Measurements from ENCODE around the gene CLOCK.

The CLOCK gene

DNA sequence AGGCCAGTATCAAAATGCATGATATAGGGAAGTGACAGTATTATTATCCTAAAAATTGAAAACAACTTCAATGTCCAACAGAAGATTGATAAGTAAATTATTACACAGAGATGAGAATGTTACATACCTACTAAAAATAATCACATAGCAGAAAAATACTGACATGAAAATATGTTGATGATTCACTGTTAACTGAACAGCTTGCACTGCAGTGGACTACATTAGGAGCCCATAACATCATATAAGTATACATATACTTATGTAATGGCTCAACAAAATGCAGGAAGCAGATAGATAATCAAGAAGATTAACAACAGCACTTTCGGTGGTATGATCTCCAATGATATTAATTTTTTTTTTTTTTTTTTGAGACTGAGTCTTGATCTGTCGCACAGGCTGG, 7.1 kb downstream of the CLOCK start:
- peak; percentile 16 for DNase-seq

DNA sequence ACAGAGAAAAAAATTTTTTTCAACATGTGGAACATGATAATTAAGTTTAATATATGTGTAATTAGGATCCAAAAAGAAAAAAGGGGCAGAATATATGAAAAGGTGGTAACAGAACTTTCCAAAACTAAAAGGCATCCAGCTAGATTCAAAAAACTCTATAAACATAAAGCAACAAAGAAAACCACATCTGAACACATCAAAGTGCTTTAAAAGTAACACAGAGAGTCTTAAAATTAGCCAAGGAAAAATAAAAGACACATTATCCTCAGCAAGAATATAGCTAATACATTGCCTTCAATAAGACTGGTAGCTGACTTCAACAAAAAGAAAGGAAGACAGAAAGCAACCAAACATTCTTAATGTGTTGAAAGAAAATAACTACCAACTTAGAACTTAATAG, 8.2 kb downstream of the CLOCK start:
- no peak for DNase-seq

DNA sequence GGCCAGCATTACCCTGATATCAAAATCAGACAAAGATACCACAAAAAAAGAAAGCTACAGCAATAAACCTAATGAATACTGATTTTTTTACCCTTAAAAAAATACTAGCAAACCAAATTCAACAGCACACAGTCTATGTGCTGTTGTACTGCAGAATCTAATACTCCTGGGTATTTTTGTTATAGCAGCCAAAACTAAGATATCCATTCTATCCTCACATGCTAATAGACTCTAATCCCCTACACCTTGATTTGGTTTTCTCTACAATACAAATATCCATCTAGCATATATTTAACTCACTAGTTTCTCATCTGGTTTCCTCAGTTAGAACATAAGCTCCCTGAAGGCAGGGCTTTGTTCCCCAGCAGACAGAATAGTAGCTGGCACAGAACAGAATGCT, 12.4 kb downstream of the CLOCK start:
- DNase-seq: no peak

DNA sequence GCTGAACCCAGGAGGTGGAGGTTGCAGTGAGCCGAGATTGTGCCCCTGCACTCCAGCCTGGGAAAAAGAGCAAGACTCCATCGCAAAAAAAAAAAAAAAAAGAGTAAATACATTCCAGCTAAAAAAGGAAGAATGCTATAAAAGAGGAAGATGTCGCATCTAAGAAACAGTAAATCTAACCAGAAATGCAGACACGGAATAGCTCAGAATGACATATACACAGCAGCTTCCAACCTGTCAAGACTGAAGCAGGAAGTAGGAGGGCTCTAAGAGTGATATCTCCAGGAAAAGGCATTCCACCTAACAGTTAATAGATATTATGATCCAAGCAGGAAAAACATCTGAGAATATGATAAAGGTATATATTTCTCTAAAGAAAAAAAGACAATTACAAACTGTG, 16.0 kb downstream of the CLOCK start:
- DNase-seq: no peak

DNA sequence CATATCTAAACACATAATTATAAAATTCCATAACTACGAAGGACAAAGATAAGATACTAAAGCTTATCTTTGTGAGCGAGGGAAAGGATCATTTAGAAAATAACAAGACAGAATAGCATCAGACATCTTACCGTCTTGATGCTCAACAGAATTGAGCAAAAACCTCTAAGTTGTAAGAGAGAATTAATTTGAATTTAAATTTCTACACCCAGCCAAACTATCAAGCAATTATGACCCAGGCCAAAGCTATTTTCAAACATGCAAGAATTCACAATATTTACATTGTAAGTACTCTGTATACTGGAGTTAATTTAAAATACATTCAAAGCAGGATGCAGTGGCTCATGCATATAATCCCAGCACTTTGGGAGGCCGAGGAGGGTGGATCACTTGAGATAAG, 16.5 kb downstream of the CLOCK start:
- DNase-seq: no peak

DNA sequence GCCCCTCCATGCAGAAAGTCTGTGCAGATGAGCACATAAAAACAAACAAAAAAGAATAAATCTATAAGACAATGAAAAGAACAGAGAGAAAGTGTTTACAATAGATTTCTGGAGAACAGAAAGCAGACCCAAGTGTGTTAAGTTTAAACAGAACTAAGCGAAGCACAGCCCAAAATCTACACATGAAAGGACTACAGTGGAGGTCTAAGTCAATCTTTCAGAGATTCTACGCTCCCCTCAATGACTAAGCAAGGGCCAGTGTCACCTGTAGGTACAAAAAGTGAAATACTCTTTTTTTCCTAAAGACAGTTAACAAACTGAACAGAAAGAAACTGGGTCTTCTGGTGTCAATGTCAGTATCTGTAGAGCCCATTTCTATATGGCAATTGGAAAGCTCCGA, 18.2 kb downstream of the CLOCK start:
- DNase-seq: no peak

DNA sequence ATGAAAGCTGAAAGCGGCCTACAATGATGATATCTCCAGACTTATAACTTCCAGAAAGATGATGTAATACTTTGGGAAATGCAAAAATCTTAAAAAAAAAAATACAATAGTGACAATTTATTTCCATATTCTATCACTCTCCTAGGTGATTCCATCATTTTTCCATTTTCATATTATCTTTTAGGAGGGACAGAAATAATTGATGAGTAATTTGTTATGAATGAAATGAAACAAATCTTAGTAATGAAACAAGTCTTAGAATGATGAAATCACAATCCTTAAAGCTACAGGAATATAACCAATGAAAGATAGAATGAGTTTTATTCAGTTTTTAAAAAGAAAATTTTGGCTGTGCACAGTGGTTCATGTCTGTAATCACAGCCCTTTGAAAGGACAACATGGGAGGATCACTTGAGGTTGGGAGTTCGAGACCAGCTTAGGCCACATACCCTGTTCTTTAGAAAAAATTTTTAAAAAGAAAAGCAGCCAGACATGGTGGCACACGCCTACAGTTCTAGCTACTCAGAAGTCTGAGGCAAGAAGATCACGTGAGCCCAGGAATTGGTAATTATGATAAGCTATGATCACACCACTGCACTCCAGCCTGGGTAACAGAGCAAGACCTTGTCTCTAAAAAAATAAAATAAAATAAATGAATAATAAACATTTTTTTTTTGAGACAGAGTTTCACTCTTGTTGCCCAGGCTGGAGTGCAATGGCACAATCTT, 21.7 kb downstream of the CLOCK start:
- DNase-seq: peak; percentile 55

DNA sequence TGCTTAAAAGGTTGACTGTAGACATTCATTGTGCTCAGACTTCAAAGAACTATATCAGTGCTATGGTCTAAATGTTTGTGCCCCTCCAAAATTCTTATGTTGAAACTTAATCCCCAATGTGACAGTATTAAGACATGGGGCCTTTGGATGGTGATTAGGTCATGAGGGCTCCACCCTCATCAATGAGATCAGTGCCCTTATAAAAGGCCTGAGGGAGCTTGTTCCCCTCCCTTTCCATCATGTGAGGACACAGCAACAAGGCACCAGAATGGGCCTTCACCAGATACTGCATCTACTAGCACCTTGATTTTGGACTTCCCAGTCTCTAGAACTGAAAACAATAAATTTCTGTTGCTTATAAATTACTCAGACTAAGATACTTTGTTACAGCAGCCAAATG, 28.3 kb downstream of the CLOCK start:
- DNase-seq: no peak

DNA sequence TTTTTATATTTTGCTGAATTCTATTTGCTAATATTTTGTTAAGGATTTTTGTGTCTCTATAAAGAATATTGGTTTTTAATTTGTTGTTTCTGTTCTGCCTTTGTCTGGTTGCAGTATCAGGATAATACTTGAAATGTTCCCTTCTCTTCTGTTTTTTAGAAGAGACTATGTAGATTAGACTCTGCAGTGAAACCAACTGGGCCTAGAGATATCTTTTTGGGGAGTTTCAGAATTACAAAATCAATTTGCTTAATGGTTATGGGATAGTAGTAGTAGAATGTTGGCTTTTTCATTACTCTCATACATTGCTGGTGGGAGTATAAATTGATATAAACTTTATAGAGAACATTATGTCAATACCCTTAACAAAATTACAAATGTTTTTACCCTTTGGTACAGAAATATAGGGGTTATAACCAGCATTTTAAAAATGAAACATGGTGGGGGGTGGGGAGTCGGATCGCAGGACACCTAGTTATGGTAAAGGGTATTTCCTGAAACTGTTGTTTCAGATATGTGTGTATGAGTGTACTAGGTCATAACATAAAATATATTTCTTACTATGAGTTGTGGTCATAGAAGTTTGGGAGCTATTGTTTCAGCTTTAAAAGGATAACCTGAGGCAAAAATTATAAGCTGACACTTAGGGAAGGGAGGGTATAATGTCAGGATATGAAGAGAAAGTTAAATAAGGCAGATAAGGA, 29.0 kb downstream of the CLOCK start:
- DNase-seq: no peak

DNA sequence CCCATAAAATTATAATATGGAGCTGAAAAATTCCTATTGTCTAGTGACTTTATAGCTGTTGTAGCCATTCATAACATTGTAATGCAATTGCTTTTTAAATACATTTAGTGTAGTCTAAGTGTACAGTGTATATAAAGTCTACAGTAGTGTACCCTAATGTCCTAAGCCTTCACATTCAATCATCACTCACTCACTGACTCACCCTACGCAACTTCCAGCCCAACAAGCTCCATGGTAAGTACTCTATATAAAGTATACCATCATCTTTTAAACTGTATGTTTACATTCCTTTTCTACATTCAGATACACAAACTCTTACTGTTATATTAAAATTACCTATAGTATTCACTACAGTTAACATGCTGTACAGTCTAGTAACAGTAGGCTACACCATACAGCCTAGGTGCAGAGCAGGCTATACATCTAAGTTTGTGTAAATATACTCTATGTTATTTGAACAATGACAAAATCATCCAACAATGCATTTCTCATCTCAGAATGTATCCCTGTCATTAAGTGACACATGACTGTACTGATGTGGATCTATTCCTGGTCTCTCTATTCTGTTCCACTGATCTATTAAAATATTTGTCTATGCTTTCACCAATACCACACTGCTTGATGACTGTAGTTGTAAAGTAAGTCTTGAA, 33.7 kb downstream of the CLOCK start:
- peak; percentile 8 for DNase-seq

DNA sequence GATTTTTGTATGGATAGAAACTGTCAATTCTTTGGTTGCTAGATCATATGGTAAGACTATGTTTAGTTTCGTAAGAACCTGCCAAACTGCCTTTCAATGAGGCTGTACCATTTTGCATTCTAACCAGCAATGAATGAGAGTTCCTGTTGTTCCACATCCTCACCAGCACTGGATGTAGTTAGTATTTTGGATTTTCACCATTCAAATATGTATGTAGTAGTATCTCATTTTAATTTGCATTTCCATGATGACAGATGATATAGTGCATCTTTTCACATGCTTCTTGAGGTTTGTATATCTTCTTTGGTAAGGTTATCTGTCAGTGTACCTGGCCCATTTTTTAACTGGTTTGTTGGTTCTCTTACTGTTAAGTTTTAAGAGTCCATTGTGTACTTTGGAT, 34.6 kb downstream of the CLOCK start:
- no peak for DNase-seq

DNA sequence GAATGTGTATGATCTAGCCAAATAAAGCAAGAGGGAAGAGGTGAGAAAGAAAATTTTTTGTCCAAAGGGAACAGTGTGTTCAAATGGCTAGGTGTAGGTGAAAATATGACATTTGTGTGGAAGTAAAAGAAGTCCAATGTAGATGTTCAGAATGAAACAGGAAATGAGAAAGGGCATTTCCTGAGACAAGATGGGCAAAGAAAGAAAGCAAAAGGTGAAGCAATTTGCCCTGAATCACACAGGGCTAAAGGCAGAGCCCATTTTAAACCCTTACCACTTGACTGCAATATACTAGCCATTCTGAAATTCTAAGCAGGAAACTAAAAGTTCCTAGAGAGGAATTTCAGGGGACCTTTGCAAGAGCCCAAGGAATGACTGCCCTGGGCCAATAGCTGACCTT, 36.0 kb downstream of the CLOCK start:
- DNase-seq: no peak

DNA sequence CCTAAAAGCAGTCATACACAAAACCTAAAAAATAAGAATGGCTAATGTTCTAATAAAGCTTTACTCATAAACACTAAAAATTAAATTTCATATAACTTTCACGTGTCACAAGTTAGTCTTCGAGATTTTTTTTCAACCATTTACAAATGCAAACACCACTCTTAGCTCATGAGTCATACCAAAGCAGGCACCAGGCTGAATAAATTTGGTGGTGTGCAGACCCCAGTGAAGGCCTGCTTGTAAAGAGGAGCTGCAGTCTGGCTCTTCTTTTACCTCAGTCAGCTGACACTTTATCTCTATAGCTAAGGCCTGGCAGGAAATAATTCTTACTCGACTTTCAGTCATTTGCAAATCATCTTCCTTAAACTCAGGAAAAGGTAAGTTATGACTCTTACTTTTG, 37.4 kb downstream of the CLOCK start:
- DNase-seq: no peak

DNA sequence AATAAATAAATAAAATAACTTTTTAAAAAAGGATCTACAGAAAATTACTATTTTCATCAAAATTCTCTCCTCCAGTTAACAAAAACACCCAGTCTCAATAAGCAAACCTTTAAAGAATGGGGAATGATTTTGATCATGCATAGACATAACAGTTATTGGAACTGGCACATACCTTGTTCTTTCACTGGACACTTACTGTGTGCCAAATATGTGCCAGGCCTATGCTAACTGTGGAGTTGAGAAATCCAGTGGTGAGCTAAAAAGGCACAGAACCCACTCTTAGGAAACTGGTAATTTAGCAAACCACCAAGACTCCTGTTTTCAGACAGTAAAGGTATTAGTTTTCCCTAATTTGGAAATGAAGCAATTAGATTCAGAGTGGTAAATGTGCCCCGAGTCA, 39.1 kb downstream of the CLOCK start:
- no peak for DNase-seq

DNA sequence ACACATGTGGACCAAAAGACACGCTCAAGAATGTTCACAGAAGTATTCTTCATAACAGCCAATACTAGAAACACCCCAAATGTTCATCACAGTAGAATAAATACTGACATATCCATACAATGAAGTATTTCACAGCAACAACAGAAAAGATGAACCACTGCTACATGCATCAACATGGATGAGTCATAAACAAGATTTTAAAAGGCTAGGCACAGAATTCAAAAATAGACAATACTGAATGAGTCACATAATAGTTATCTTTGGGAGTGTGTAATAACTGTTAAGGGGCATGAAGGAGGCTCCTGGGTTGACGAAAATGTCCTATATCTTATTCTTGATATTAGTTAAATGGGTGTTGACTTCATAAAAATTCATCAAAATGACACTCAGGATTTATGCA, 43.5 kb downstream of the CLOCK start:
- peak; percentile 77 for DNase-seq

DNA sequence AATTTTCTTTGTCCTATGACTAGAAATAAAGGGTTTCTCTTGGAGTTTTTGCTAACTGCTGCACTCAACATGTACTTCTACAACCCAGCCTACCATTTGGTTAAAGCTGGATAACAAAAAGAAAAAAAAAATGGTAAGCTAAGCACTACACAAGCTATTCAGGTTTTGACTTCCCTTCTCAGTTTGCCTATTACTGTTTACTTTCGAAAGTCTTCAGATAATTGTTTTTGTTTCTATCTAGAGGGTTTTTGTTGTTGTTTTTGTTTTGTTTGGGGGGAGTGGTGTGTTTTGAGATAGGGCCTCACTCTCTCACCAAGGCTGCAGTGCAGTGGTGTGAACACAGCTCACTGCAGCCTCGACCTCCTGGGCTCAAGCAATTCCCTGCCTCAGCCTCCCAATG, 46.6 kb downstream of the CLOCK start:
- DNase-seq: no peak

DNA sequence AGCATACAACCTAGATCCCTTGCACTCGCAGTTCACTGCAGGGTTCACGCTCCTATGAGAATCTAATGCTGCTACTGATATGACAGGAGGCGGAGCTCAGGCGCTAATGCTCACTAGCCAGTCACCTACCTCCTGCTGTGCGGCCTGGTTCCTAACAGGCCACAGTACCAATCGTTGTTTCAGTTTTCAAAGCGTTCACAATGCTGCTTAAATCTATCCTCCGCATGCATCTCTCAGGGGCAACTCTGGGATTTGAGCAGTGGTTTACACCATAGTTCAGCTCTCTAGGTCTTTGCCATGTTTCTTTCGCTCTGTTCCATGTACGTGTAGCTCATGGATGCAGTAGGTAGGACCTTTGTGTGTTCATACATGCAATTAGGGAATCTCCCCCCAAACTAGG, 47.2 kb downstream of the CLOCK start:
- no peak for DNase-seq

DNA sequence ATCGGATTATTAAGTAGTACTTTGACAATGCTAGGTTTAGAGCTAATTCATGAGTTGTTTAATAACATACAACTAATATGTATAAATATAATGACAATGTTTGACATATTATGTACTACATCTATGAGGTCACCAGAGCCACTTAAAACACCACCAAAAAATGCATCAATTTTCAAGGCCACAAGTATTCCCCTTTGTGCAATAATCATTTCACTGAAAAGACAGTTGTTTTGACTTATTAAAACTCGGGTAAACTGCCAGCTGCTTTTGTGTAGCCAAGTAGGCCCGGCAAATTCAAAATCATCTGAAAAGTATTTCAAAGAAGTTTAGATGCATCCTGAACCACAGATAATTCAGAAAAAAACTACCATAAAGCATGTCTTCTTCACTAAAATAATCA, 48.7 kb downstream of the CLOCK start:
- DNase-seq: no peak

DNA sequence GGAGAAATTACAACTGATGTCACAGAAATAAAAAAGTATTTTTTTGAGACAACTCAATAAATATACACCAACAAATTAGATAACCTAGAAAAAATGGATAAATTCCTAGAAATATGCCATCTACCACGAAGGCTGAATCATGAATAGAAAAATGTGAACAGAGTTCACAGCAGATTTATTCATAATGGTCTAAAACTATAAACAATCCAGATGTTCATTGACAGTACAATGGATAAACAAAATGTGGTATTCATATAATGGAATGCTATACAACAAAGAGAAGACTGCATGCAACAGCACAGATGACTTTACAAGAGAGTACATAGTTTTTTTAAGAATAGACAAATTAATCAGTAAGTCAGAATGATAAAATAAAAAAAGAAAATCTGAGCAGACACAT, 55.2 kb downstream of the CLOCK start:
- DNase-seq: peak; percentile 79

DNA sequence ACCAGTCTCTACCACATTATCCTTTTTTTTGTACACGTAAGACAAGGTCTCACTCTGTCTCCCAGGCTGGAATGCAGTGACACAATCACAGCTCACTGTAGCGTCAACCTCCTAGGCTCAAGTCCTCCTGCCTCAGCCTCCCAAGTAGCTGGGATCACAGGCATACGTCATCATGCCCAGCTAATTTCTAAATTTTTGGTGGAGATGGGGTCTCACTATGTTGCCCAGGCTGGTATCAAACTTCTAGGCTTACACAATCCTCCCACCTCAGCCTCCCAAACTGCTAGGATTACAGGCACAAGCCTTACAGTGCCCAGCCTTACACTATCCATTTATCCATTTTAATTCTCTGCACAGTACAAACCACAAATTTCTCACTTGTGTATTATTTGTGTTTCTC, 58.0 kb downstream of the CLOCK start:
- no peak for DNase-seq

DNA sequence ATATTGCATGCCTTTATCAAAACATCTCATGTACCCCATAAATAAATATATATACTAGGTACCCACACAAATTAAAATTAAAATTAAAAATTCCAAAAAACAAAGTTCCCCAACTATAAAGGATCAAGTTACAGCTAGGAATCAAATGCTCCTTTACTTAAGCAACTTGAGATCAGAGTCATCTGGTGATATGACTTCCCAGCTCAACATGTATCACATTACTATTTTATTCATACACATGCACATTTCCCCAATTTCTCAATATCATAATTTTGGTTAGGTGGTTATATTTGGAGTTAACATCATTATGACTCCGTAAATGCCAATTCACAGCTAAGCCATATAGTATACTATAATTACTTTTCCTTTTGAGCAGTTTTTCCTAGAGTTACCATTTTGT, 60.9 kb downstream of the CLOCK start:
- no peak for DNase-seq

DNA sequence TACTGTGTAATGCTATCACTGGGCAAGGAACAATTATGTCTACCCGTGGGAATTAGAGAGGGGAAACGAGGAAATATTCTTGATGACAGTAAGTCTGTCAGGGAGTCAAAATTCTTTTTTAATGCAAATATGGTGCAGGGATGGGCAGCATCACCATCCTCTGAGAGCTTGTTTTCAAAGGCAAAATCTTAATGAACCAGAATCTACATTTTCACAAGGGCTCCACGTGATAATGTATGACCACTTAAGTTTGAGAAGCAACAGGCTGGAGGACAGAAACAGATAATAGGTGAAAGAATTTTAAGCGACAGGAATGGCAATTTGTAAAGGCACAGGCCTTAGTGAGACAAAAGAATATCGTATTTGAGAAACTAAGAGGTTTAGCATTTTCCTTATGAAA, 63.4 kb downstream of the CLOCK start:
- DNase-seq: no peak

DNA sequence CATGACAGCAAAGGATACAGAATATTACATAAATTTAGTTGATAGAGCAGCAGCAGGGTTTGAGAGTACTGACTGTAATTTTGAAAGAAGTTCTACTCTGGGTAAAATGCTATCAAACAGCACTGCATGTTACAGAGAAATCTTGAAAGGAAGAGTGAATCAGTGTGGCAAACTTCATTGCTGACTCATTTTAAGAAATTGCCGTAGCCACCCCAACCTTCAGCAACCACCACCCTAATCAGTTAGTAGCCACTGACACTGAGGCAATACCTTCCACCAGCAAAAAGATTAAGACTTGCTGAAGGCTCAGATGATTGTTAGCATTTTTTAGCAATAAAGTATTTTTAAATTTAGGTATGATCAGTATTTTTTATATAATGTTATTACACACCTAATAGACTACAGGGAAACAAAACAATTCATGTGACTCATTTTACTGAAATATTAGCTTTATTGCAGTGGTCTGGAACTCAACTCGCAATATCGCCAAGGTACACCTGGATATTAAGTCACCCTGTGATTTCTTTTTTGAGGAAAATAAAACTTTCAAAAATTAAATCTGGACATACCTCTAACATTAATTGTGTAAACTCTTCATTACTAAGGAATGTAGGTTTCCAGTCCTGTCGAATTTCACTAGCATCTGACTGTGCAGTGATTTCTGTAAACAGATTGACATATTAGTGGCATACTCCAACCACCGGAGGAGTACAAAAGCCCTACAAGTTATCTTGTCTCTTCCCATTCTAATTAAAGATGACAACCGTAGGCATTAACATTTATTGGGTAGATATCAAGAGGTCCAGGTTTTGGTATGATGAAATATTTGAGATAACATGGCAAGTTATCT, 71.1 kb downstream of the CLOCK start:
- DNase-seq: peak; percentile 66

DNA sequence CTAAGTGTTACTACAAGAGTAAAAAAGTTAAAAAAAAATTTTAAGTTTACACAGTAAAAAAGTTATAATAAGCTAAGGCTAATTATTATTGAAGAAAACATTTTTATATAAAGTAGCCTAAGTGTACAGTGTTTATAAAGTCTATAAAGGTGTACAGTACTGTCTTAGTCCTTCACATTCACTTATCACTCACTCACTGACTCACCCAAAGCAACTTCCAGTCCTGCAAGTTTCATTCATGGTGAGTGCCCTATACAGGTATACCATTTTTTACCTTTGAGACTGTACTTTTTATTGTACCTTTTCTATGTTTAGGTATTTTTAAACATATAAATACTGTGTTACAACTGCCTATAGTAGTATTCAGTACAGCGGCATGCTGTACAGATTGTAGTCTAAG, 76.7 kb downstream of the CLOCK start:
- no peak for DNase-seq

Data from HCEC 1CT (cell line).